ENCODE results near the gene TAF5L. TPM values are rescaled to one million over a fixed set of nuclear protein-coding genes. Genes with fewer than 3 reads are reported as not detected.

TAF5L gene
- polyA plus RNA-seq, 1 donor (not counting 4 experiments of a cell fraction or from before 2014, with no cell fraction given), result 23.7 TPM

- Histone ChIP-seq H3K27me3 (ENCODE audit: control insufficient read depth, extremely low read depth, insufficient read depth, low read length) (no peaks in the 10 kb centered on the region), H2AFZ (ENCODE audit: control insufficient read depth, low read length) (no peak overlapping the region), H4K20me1 (ENCODE audit: control insufficient read depth, extremely low read depth, insufficient read depth, low read length) (peaks cover 2% of the 10 kb centered on the region), H3K4me1 (ENCODE audit: control insufficient read depth, extremely low read depth, insufficient read depth, low read length) (peaks cover 18% of the 10 kb centered on the region), H3K79me2 (ENCODE audit: control insufficient read depth, insufficient read depth, low read length) (no peaks in the 10 kb centered on the region), H3K9me3 (ENCODE audit: control insufficient read depth, low read depth, low read length) (no peaks in the 10 kb centered on the region), H3K36me3 (ENCODE audit: control insufficient read depth in 2 of 2, extremely low read depth in 1 of 2, insufficient read depth in 2 of 2, low read length in 2 of 2) (peaks cover 0 to 11% of the 10 kb centered on the region in 2 experiments), H3K9ac (ENCODE audit: control insufficient read depth, extremely low read depth, insufficient read depth, low read length) (no peak overlapping the region), H3K27ac (ENCODE audit: control insufficient read depth, insufficient read depth, low read length) (no peak overlapping the region), H3K4me2 (ENCODE audit: control insufficient read depth, extremely low read depth, insufficient read depth, low read depth, low read length) (no peak overlapping the region), H3K9me1 (ENCODE audit: control insufficient read depth, extremely low read depth, insufficient read depth, low read length) (no peaks in the 10 kb centered on the region), H3K4me3 (ENCODE audit: control insufficient read depth in 2 of 3, extremely low read depth in 1 of 3, insufficient read depth in 2 of 3, low read depth in 1 of 3, low read length in 3 of 3) (no peak overlapping the region)
- DNase-seq (ENCODE audit: low read depth, low spot score), result no peak
- no peak for FAIRE-seq
- TF ChIP-seq CTCF (optimal IDR thresholded peaks at IDR 0.05 in 1 of 3, IDR thresholded peaks at IDR 0.05 in 1 of 3, conservative IDR thresholded peaks at IDR 0.05 in 1 of 3; ENCODE audit: extremely low read depth in 1 of 3, insufficient read depth in 2 of 3, low read length in 3 of 3) (no peak), EZH2 (IDR thresholded peaks at IDR 0.05; ENCODE audit: low read length) (no peak)
- dilution Hi-C loops (cut with MboI; ENCODE audit: extremely low pct_ligation_motif_present, low sequenced_read_pairs), result no loop called here
Observed at GRCh38 chr1:229666585-229666984, 40.7 kb upstream of the TAF5L start.

- Histone ChIP-seq H3K9ac (ENCODE audit: control insufficient read depth, extremely low read depth, insufficient read depth, low read length) (no peak overlapping the region), H4K20me1 (ENCODE audit: control insufficient read depth, extremely low read depth, insufficient read depth, low read length) (peaks cover 2% of the 10 kb centered on the region), H3K9me3 (ENCODE audit: control insufficient read depth, low read depth, low read length) (no peaks in the 10 kb centered on the region), H2AFZ (ENCODE audit: control insufficient read depth, low read length) (no peak overlapping the region), H3K9me1 (ENCODE audit: control insufficient read depth, extremely low read depth, insufficient read depth, low read length) (no peaks in the 10 kb centered on the region), H3K79me2 (ENCODE audit: control insufficient read depth, insufficient read depth, low read length) (no peaks in the 10 kb centered on the region), H3K4me1 (ENCODE audit: control insufficient read depth, extremely low read depth, insufficient read depth, low read length) (peaks cover 18% of the 10 kb centered on the region), H3K27ac (ENCODE audit: control insufficient read depth, insufficient read depth, low read length) (no peak overlapping the region), H3K4me3 (ENCODE audit: control insufficient read depth in 2 of 3, extremely low read depth in 1 of 3, insufficient read depth in 2 of 3, low read depth in 1 of 3, low read length in 3 of 3) (no peak overlapping the region), H3K27me3 (ENCODE audit: control insufficient read depth, extremely low read depth, insufficient read depth, low read length) (no peaks in the 10 kb centered on the region), H3K36me3 (ENCODE audit: control insufficient read depth in 2 of 2, extremely low read depth in 1 of 2, insufficient read depth in 2 of 2, low read length in 2 of 2) (peaks cover 0 to 13% of the 10 kb centered on the region in 2 experiments), H3K4me2 (ENCODE audit: control insufficient read depth, extremely low read depth, insufficient read depth, low read depth, low read length) (no peak overlapping the region)
- TF ChIP-seq CTCF (optimal IDR thresholded peaks at IDR 0.05 in 1 of 3, IDR thresholded peaks at IDR 0.05 in 1 of 3, conservative IDR thresholded peaks at IDR 0.05 in 1 of 3; ENCODE audit: extremely low read depth in 1 of 3, insufficient read depth in 2 of 3, low read length in 3 of 3), result no peak
- TF ChIP-seq EZH2 (IDR thresholded peaks at IDR 0.05; ENCODE audit: low read length), result no peak
- DNase-seq (ENCODE audit: low read depth, low spot score) (no peak), FAIRE-seq (no peak)
- dilution Hi-C loops (cut with MboI; ENCODE audit: extremely low pct_ligation_motif_present, low sequenced_read_pairs), result no loop called here
Observed at GRCh38 chr1:229665912-229666558, 40.1 kb upstream of the TAF5L start.

Measured in keratinocyte (primary cell).